Smooth muscle cell (in vitro differentiated cells): ENCODE measurements around the gene C5AR1. TPM values are rescaled to one million over a fixed set of nuclear protein-coding genes. Genes with fewer than 3 reads are reported as not detected.

Experiments used
- DNase-seq: peaks from one replicate; lab custom pipeline; 2025; ENCODE audit not compliant: unreplicated experiment; lab: John Stamatoyannopoulos, UW
- H2AFZ ChIP-seq: fragments of 200-600 bp; sonication (generic); 2 replicates; pipeline ENCODE4 v1.6.0; 2016; ENCODE audit warnings: antibody characterized with exemption, low read depth, mild to moderate bottlenecking
- H3F3A ChIP-seq: fragments of 200-600 bp; sonication (generic); 2 replicates; pipeline ENCODE4 v1.6.0; 2017; ENCODE audit warnings: antibody characterized with exemption, low read depth
- H3K27ac ChIP-seq: fragments of 200-600 bp; sonication (generic); 2 replicates; pipeline ENCODE4 v1.5.1; 2016; ENCODE audit warnings: low read depth, mild to moderate bottlenecking
- H3K27me3 ChIP-seq: fragments of 200-600 bp; sonication (generic); 2 replicates; pipeline ENCODE4 v1.6.1; 2016; ENCODE audit warnings: low read depth, mild to moderate bottlenecking
- H3K36me3 ChIP-seq: fragments of 200-600 bp; sonication (generic); 2 replicates; pipeline ENCODE4 v1.5.1; 2016; ENCODE audit warnings: low read depth
- H3K4me1 ChIP-seq: fragments of 200-600 bp; sonication (generic); 2 replicates; pipeline ENCODE4 v1.5.1; 2016; ENCODE audit warnings: low read depth
- H3K4me2 ChIP-seq: fragments of 200-600 bp; sonication (generic); 2 replicates; pipeline ENCODE4 v1.6.0; 2016; ENCODE audit warnings: mild to moderate bottlenecking
- H3K4me3 ChIP-seq: fragments of 200-600 bp; sonication (generic); 2 replicates; pipeline ENCODE4 v1.5.1; 2016; ENCODE audit warnings: mild to moderate bottlenecking
- H3K79me2 ChIP-seq: fragments of 200-600 bp; sonication (generic); 2 replicates; pipeline ENCODE4 v1.6.0; 2016; ENCODE audit warnings: low read depth, mild to moderate bottlenecking
- H3K9ac ChIP-seq: fragments of 200-600 bp; sonication (generic); 2 replicates; pipeline ENCODE4 v1.6.0; 2016; ENCODE audit warnings: low read depth
- H3K9me3 ChIP-seq: fragments of 200-600 bp; sonication (generic); replicated peaks from 2 replicates; pipeline ENCODE4 v1.5.1; 2016; ENCODE audit warnings: low read depth
- H4K20me1 ChIP-seq: fragments of 200-600 bp; sonication (generic); 2 replicates; pipeline ENCODE4 v1.6.0; 2016; ENCODE audit warnings: low read depth
- WGBS: methylation state at CpG from one replicate; pipeline ENCODE4 v1.1.7; 2016; ENCODE audit warnings: low lambda C conversion rate; 5-methylcytosine and 5-hydroxymethylcytosine counted together
- polyA plus RNA-seq: library from polyadenylated mRNA; unstranded; fragments of >200 nt; fragmentation: Nextera tagmentation; extraction: Ambion mirVana; gene quantifications from 2 replicates; pipeline ENCODE4 v1.2.1, GENCODE V29; 2016
- total RNA-seq: library from RNA; depleted of rRNA; stranded (reverse); fragments of >200 nt; gene quantifications from 2 replicates; pipeline ENCODE4 v1.2.3, GENCODE V29; 2014
- TF ChIP-seq, protein P1 (sequence below): fragments of 200-600 bp; sonication (generic); IDR thresholded peaks from 2 replicates; pipeline ENCODE4 v1.5.1; 2017; ENCODE audit warnings: borderline replicate concordance, mild to moderate bottlenecking, antibody characterized with exemption; ENCODE audit not compliant: insufficient read depth, poor library complexity, severe bottlenecking

Gene C5AR1
- total and polyA plus RNA-seq, 2 experiments from 2014 or later: 0.48 to 1.6 TPM

DNA sequence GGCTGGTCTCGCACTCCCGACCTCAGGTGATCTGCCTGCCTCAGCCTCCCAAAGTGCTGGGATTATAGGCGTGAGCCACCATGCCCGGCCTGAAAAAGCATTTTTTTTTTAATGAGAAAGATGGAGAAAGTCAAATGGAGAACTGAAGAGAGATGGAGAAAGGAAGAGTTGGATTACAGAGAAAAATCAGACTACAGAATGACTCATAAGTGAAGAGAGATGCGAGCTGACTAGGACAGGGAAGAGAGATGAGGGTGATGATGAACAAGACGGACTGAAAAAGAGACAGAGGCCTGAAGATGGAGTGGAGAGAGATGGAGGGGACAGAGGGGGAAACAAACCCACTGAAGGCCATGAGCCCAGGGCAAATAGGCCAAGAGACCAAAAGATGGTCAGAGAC lies 41.0 kb downstream of the C5AR1 start:
- H3K27me3 ChIP-seq: no peaks in the 10 kb centered on the region
- H3K4me1 ChIP-seq: peaks cover 10% of the 10 kb centered on the region
- peak overlapping the region; percentile 98 for H3K4me2 ChIP-seq
- no peak overlapping the region for H2AFZ ChIP-seq
- H3K9ac ChIP-seq: no peak overlapping the region
- no peaks in the 10 kb centered on the region for H3K9me3 ChIP-seq
- H3K79me2 ChIP-seq: peaks cover 22% of the 10 kb centered on the region
- H3K4me3 ChIP-seq: no peak overlapping the region
- no peak for DNase-seq
- peaks cover 7% of the 10 kb centered on the region for H3K36me3 ChIP-seq
- H3F3A ChIP-seq: no peaks in the 10 kb centered on the region
- no peak overlapping the region for H3K27ac ChIP-seq
- TF ChIP-seq, protein P1, sequence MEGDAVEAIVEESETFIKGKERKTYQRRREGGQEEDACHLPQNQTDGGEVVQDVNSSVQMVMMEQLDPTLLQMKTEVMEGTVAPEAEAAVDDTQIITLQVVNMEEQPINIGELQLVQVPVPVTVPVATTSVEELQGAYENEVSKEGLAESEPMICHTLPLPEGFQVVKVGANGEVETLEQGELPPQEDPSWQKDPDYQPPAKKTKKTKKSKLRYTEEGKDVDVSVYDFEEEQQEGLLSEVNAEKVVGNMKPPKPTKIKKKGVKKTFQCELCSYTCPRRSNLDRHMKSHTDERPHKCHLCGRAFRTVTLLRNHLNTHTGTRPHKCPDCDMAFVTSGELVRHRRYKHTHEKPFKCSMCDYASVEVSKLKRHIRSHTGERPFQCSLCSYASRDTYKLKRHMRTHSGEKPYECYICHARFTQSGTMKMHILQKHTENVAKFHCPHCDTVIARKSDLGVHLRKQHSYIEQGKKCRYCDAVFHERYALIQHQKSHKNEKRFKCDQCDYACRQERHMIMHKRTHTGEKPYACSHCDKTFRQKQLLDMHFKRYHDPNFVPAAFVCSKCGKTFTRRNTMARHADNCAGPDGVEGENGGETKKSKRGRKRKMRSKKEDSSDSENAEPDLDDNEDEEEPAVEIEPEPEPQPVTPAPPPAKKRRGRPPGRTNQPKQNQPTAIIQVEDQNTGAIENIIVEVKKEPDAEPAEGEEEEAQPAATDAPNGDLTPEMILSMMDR: no peak
- WGBS: 76% methylated on average over 6 of the region's 6 CpGs
- no peaks in the 10 kb centered on the region for H4K20me1 ChIP-seq

DNA sequence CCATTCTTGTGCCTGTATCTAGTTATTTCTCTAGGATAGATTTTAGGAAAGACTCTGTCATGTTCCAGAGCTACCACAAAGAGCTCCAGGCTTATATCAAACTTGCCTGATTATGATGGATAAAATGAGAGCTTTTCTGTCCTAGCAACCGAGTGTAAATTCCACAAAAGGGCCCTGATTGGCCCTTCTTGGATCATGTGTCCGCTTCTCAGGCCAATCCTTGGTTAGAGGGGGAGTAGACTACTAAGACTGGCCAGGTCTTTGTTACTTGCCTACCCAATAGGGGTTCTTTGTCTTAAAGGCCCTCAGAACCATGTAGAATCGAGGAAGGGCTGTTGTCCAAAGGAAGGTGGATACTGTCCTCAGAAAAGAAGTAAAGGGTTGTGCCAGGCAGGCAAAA lies 41.9 kb downstream of the C5AR1 start:
- Histone ChIP-seq H3K4me3 (no peak overlapping the region), H3K4me2 (no peak overlapping the region), H3K79me2 (peaks cover 22% of the 10 kb centered on the region), H3K36me3 (peaks cover 10% of the 10 kb centered on the region), H3K4me1 (peaks cover 10% of the 10 kb centered on the region), H2AFZ (no peak overlapping the region), H3K9ac (no peak overlapping the region), H3F3A (no peaks in the 10 kb centered on the region), H3K9me3 (no peaks in the 10 kb centered on the region), H3K27me3 (no peaks in the 10 kb centered on the region), H4K20me1 (no peaks in the 10 kb centered on the region), H3K27ac (no peak overlapping the region)
- WGBS: 96% methylated on average over 3 of the region's 3 CpGs
- no peak for DNase-seq
- TF ChIP-seq, protein P1: no peak

DNA sequence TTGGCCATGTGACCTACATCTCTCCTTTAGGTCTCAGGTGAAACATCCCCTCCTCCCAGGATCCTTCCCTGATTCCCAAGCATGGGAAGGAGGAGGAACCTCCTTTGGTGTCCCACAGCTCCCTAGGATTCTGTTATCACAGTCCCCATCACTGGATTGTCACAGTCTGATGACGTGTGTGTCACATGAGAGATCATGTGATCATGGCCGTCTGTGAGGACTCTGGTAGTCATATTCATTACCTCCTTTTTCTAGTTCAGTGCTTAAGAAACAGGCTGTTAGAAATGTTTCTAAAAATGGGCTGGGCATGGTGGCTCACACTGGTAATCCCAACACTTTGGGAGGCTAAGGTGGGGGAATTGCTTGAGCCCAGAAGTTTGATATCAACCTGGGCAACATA lies 42.4 kb downstream of the C5AR1 start:
- Histone ChIP-seq H2AFZ (no peak overlapping the region), H3K27ac (no peak overlapping the region), H3K27me3 (no peaks in the 10 kb centered on the region), H3K4me2 (no peak overlapping the region), H3K9ac (no peak overlapping the region), H3K4me3 (no peak overlapping the region), H3F3A (no peaks in the 10 kb centered on the region), H3K79me2 (peaks cover 22% of the 10 kb centered on the region), H3K4me1 (peaks cover 10% of the 10 kb centered on the region), H3K36me3 (peaks cover 16% of the 10 kb centered on the region), H4K20me1 (no peaks in the 10 kb centered on the region), H3K9me3 (no peaks in the 10 kb centered on the region)
- WGBS: 83% methylated on average over 2 of the region's 2 CpGs
- TF ChIP-seq, protein P1: no peak
- DNase-seq: no peak

DNA sequence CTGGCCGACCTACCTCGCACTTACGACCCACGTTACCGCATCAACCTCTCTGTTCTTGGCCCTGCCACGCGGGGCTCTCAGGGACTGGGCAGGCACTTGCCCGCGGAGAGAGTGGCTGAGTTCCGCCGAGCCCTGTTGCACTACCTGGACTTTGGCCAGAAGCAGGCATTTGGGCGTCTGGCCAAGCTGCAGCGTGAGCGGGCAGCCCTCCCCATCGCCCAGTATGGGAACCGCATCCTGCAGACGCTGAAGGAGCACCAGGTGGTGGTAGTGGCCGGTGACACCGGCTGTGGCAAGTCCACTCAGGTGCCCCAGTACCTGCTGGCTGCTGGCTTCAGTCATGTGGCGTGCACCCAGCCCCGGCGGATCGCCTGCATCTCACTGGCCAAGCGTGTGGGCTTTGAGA lies 43.6 kb downstream of the C5AR1 start:
- Histone ChIP-seq H3K27me3 (no peaks in the 10 kb centered on the region), H3K4me1 (peaks cover 10% of the 10 kb centered on the region), H3F3A (no peaks in the 10 kb centered on the region), H3K9me3 (no peaks in the 10 kb centered on the region), H3K27ac (no peak overlapping the region), H3K36me3 (peaks cover 20% of the 10 kb centered on the region), H3K4me3 (no peak overlapping the region), H2AFZ (no peak overlapping the region), H3K79me2 (peaks cover 22% of the 10 kb centered on the region), H3K9ac (no peak overlapping the region), H4K20me1 (no peaks in the 10 kb centered on the region), H3K4me2 (no peak overlapping the region)
- WGBS: 96% methylated on average over 24 of the region's 24 CpGs
- DNase-seq: no peak
- TF ChIP-seq, protein P1: no peak
